IMR-90 (cell line): ENCODE data around the gene ACADL.
"Not testable (repeated sequence)": the region's sequence is repeated elsewhere in the genome, so short reads cannot be mapped to it uniquely, and the experiment has no call there.

ENCODE experiments used
- BHLHE40 ChIP-seq: fragments of 150-350 bp; IDR thresholded peaks from 2 replicates; pipeline ENCODE4 v1.6.1; 2016; ENCODE audit warnings: mild to moderate bottlenecking, low read depth, low read length
- CEBPB ChIP-seq: IDR thresholded peaks from 2 replicates; pipeline ENCODE4 v1.6.1; 2012; ENCODE audit warnings: low read depth, low read length, improper control_type of control experiment
- CHD1 ChIP-seq: IDR thresholded peaks from 2 replicates; pipeline ENCODE4 v1.6.1; 2012; ENCODE audit warnings: low read depth, low read length, improper control_type of control experiment
- MAZ ChIP-seq: IDR thresholded peaks from 2 replicates; pipeline ENCODE4 v1.6.1; 2012; ENCODE audit warnings: low read depth, mild to moderate bottlenecking, low read length, improper control_type of control experiment, moderate library complexity, borderline replicate concordance
- POLR2A ChIP-seq: IDR thresholded peaks from 2 replicates; pipeline ENCODE4 v1.6.1; 2012; ENCODE audit warnings: mild to moderate bottlenecking, low read depth, low read length
- RAD21 ChIP-seq: IDR thresholded peaks from 2 replicates; pipeline ENCODE4 v1.6.1; 2012; ENCODE audit warnings: low read length, improper control_type of control experiment
- SMC3 ChIP-seq: fragments of 150-350 bp; IDR thresholded peaks from 2 replicates; pipeline ENCODE4 v1.6.1; 2016; ENCODE audit warnings: low read depth, mild to moderate bottlenecking, antibody characterized with exemption, low read length, moderate library complexity
- USF2 ChIP-seq: fragments of 150-350 bp; IDR thresholded peaks from 2 replicates; pipeline ENCODE4 v1.6.1; 2017; ENCODE audit warnings: mild to moderate bottlenecking, antibody characterized with exemption, low read length, low read depth
- TF ChIP-seq, protein P1 (sequence below): conservative IDR thresholded peaks from 2 replicates; pipeline ENCODE4 v1.5.1; 2012; ENCODE audit warnings: mild to moderate bottlenecking, low read depth, low read length, improper control_type of control experiment

DNA sequence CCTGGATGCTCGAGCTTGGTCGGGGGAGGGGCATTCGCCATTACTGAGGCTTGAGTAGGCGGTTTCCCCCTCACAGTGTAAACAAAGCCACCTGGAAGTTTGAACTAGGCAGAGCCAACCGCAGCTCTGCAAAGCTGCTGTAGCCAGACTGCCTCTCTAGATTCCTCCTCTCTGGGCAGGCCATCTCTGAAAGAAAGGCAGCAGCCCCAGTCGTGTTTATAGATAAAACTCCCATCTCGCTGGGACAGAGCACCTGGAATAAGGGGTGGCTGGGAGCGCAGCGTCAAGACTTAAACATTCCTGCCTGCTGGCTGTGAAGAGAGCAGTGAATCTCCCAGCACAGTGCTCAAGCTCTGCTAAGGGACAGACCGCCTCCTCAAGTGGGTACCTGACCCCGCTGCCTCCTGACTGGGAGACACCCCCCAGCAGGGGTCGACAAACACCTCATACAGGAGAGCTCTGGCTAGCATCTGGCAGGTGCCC is 43.6 kb downstream of the ACADL start:
- TF ChIP-seq RAD21, CEBPB, POLR2A, SMC3, BHLHE40, CHD1, MAZ, USF2: not testable (repeated sequence)
- TF ChIP-seq, protein P1, sequence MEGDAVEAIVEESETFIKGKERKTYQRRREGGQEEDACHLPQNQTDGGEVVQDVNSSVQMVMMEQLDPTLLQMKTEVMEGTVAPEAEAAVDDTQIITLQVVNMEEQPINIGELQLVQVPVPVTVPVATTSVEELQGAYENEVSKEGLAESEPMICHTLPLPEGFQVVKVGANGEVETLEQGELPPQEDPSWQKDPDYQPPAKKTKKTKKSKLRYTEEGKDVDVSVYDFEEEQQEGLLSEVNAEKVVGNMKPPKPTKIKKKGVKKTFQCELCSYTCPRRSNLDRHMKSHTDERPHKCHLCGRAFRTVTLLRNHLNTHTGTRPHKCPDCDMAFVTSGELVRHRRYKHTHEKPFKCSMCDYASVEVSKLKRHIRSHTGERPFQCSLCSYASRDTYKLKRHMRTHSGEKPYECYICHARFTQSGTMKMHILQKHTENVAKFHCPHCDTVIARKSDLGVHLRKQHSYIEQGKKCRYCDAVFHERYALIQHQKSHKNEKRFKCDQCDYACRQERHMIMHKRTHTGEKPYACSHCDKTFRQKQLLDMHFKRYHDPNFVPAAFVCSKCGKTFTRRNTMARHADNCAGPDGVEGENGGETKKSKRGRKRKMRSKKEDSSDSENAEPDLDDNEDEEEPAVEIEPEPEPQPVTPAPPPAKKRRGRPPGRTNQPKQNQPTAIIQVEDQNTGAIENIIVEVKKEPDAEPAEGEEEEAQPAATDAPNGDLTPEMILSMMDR, result not testable (repeated sequence)
